Kidney (tissue), 14 donors: ENCODE results near the gene CBLIF. TPM values are rescaled to one million over a fixed set of nuclear protein-coding genes. Genes with fewer than 3 reads are reported as not detected.

Source experiments
- DNase-seq, 5 donors: peaks; one replicate each; pipeline ENCODE4 v3.0.0-alpha.2; 2013 to 2020
- FAIRE-seq: peaks from 2 replicates; lab custom pipeline; 2012; peaks lifted over from hg19 to GRCh38; lab: Jason Lieb, UNC
- H3K27ac ChIP-seq, 2 donors: one replicate each; pipeline ENCODE4 v1.7.0; 2013; ENCODE audit warnings: low read depth in 2 of 2, low read length in 2 of 2, inconsistent platforms in 1 of 2
- H3K27me3 ChIP-seq: one replicate; pipeline ENCODE4 v1.7.1; 2013; ENCODE audit warnings: low read length, inconsistent platforms; ENCODE audit not compliant: control insufficient read depth, insufficient read depth
- H3K36me3 ChIP-seq, 3 donors: one replicate each; pipeline versions ENCODE4 v1.7.0 to v1.7.1; 2013; ENCODE audit warnings: low read length in 3 of 3, control low read depth in 1 of 3, inconsistent platforms in 1 of 3; ENCODE audit not compliant: insufficient read depth in 3 of 3, control insufficient read depth in 2 of 3
- H3K4me1 ChIP-seq, 3 donors: one replicate each; pipeline versions ENCODE4 v1.7.0 to v1.7.1; 2013; ENCODE audit warnings: low read length in 3 of 3, inconsistent platforms in 1 of 3, low read depth in 1 of 3; ENCODE audit not compliant: control insufficient read depth in 2 of 3, insufficient read depth in 2 of 3
- H3K4me3 ChIP-seq, 3 donors: one replicate each; pipeline versions ENCODE4 v1.7.0 to v1.8.1; 2013; ENCODE audit warnings: low read length in 3 of 3, control low read depth in 1 of 3, inconsistent platforms in 1 of 3
- H3K9ac ChIP-seq, 3 donors: one replicate each; pipeline versions ENCODE4 v1.7.0 to v1.7.1; 2013; ENCODE audit warnings: low read length in 3 of 3, control low read depth in 1 of 3, inconsistent platforms in 1 of 3
- H3K9me3 ChIP-seq, 3 donors: one replicate each; pipeline versions ENCODE4 v1.7.0 to v1.7.1; 2013; ENCODE audit warnings: low read length in 3 of 3, control low read depth in 1 of 3, inconsistent platforms in 1 of 3; ENCODE audit not compliant: control insufficient read depth in 2 of 3, insufficient read depth in 1 of 3
- CTCF ChIP-seq: IDR thresholded peaks from 3 replicates; pipeline ENCODE4 v1.5.1; 2012; ENCODE audit warnings: mild to moderate bottlenecking, moderate library complexity, borderline replicate concordance; ENCODE audit not compliant: insufficient read depth; ENCODE audit errors: extremely low read depth
- intact Hi-C: fragments of 100-400 bp; cut with DNase I; formaldehyde crosslinking; loops from one replicate; pipeline ENCODE4 v1.11.1; 2022
- polyA plus RNA-seq: library from polyadenylated mRNA; stranded (reverse); fragments of 350-450 nt; fragmentation: Illumina TruSeq; extraction: RNeasy Lipid Tissue Mini Kit (QIAGEN cat#74804); gene quantifications from one replicate; pipeline ENCODE4 v1.2.3, GENCODE V29; 2014; ENCODE audit warnings: low read depth, low replicate concordance; ENCODE audit not compliant: insufficient read depth
- total RNA-seq: library from RNA; stranded (reverse); fragmentation: NEBNext Ultra II Directional; extraction: Animal tissue kit (Norgen Biotek cat#: 25700); gene quantifications from one replicate; pipeline ENCODE4 v1.2.1, GENCODE V29; 2021
- donor health status: control.
- donor health status: control.
- donor health status: control.
- donor health status: control.
- donor health status: control.
- donor health status: DM: yes; HTN: yes; CAD: no.
- donor health status: Normal renal cell carcinoma (clear cell type).

The CBLIF gene
- total and polyA plus RNA-seq, 2 donors from 2014 or later: not detected

- H3K36me3 ChIP-seq: no peaks in the 10 kb centered on the region
- intact Hi-C loops: no loop called here
- FAIRE-seq: no peak
- H3K27ac ChIP-seq: no peak overlapping the region
- H3K4me3 ChIP-seq: no peak overlapping the region
- no peaks in the 10 kb centered on the region for H3K27me3 ChIP-seq
- no peaks in the 10 kb centered on the region for H3K4me1 ChIP-seq
- no peak for TF ChIP-seq CTCF
- no peak for DNase-seq
- no peak overlapping the region for H3K9ac ChIP-seq
- peaks cover 0 to 4% (median 0%) of the 10 kb centered on the region in 3 donors for H3K9me3 ChIP-seq
These were observed 38.3 kb upstream of the CBLIF start for GRCh38 chr11:59883597-59883996.

DNA sequence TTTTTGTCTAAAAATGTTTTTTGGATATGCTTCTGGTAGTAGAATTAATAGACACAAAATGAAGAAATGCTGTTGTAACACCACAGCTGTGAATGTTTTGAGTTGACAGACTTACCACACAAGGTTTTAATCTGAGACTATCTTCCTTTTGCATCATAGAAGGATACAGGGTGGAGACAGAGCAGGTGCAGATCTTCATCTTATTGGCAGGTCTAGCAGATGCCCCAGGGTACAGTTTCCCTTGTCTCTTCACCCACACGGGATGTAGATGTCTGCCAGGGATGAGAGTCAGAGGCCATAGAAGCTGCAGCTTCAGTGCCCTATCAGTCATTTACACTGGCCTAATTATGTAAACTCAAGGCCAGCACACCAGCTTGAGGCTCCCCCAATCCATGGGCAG lies 34.3 kb upstream of the CBLIF start:
- Histone ChIP-seq H3K27me3 (no peaks in the 10 kb centered on the region), H3K4me1 (no peaks in the 10 kb centered on the region), H3K9me3 (no peaks in the 10 kb centered on the region), H3K4me3 (no peak overlapping the region), H3K36me3 (no peaks in the 10 kb centered on the region), H3K27ac (no peak overlapping the region), H3K9ac (no peak overlapping the region)
- no peak for TF ChIP-seq CTCF
- DNase-seq (no peak), FAIRE-seq (no peak)
- intact Hi-C loops: no loop called here

DNA sequence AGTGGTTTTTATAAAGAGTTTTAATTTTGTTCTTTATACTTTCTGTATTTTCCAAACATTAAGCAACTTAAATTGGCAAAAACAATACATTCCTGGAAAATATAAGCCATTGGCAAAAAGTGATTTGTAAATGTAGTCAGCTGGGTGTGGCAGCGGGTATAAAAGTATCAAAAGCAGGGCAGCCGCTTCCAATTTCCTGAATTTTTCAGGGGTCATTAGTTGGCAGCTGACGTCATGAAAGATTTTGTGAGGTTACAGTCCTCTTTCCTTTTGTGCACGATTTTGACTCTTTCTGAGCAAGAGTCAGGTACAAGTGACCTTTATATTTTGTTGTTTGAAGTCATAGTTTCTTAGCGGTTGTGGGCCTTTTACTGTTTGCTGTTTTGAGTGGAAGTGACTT lies 33.3 kb upstream of the CBLIF start, which contains the start of gene OOSP3:
Gene OOSP3 (plus strand): TSS at position 208 of the 400 bp plus-strand sequence. CDS start 27 bp downstream, at position 235.
- no peaks in the 10 kb centered on the region for H3K27me3 ChIP-seq
- intact Hi-C loops: no loop called here
- H3K9ac ChIP-seq: no peak within 1 kb of the TSS
- FAIRE-seq (no peak), DNase-seq (no peak)
- no peak within 1 kb of the TSS for H3K27ac ChIP-seq
- no peaks in the 10 kb centered on the region for H3K9me3 ChIP-seq
- no peaks in the 10 kb centered on the region for H3K4me1 ChIP-seq
- H3K36me3 ChIP-seq: no peaks in the 10 kb centered on the region
- no peak for TF ChIP-seq CTCF
- H3K4me3 ChIP-seq: no peak within 1 kb of the TSS

DNA sequence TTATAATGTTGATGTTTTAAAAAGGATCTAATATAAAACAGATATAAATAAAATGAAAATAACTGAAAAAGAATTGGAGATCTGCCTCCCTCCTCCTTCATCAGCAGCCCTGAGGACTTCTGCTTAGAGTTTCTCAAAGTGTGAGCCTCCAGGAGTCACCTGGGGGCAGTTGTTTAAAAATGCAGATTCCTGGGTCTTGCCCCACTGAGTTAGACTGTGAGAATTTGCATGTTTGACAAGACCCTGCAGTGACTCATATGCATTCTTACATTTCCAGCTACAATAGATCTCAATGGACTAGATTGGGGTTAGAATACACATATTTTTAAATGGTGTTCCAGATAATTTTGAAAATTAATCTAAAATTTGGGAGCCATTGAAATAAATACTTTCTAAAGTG lies 32.5 kb upstream of the CBLIF start:
- H3K9me3 ChIP-seq: no peaks in the 10 kb centered on the region
- no peak overlapping the region for H3K9ac ChIP-seq
- H3K4me3 ChIP-seq: no peak overlapping the region
- no peak for TF ChIP-seq CTCF
- DNase-seq (no peak), FAIRE-seq (no peak)
- no peak overlapping the region for H3K27ac ChIP-seq
- no peaks in the 10 kb centered on the region for H3K36me3 ChIP-seq
- H3K27me3 ChIP-seq: no peaks in the 10 kb centered on the region
- intact Hi-C loops: no loop called here
- H3K4me1 ChIP-seq: no peaks in the 10 kb centered on the region
